ENCODE measurements around the gene SCN11A. TPM values are rescaled to one million over a fixed set of nuclear protein-coding genes. Genes with fewer than 3 reads are reported as not detected.

The SCN11A gene
- under 1 TPM; 0.22 to 0.44 TPM for total RNA-seq

DNA sequence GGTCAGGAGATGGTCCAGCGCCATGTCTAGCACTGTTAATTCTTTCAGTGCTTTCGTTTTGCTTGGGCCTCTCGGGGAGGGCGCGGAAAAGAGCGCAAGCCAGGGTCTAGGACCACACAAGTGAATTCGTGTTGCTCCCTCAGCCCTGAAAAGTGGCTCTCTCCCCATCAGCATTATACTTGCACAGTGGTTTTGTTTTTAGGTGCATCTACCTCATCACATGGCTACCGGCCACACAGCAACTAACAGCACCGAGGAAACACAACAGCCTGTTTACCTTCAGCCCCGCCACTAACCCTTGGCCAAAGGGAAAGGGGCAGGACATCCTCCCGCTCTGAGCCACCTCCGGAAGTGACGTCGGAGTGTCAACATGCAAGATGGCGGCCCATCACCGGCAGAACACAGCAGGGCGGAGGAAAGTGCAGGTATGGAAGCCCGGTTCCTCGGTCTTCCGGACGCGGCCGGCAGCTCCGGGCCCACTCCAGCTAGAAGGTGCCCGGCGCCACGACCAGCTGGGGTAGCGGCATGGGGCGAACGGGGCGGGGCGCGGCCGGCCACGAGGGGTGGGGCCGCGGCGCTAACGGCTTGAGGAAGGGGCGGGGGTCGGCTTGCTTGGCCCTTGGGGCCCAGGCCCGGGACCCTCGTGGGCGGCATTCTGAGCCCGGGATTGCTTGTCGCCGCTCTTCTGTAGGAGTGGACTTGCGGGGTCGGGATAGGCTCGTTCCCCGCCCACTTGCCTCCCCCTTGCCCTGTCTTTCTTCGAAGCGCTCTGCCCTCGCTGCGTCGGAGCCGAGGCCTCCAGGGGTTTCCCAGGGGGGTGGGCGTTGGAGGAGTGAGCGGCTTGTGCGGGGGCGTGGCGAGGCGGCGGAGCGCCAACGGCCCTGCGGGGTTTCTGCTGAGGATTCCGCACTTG is at the start of gene SCN11A, which contains the start of gene WDR48:
TSS of gene SCN11A (minus strand) at position 296 of the 913 bp plus-strand sequence. CDS start 101,582 bp downstream, outside the sequence.
TSS of gene WDR48 (plus strand) at position 368 of the 913 bp plus-strand sequence. CDS start at position 378, 10 bp downstream.
- no peaks in the 10 kb centered on the region for H3K9me3 Mint-ChIP-seq
- H3K27me3 Mint-ChIP-seq (ENCODE audit: low read depth), result no peaks in the 10 kb centered on the region
- DNase-seq (peak; percentile 94 to 95), ATAC-seq (replicated peaks in 1 of 2) (peak; percentile 96 to 98)
- peak within 1 kb of the TSS; percentile 92 to 93 for H3K4me3 Mint-ChIP-seq
- peaks cover 4 to 6% of the 10 kb centered on the region in 2 donors for H3K36me3 Mint-ChIP-seq (ENCODE audit: insufficient read depth in 2 of 2)
- peaks cover 55% of the 10 kb centered on the region for H3K4me1 Mint-ChIP-seq (ENCODE audit: low read depth)
- H3K27ac Mint-ChIP-seq, result peak within 1 kb of the TSS; percentile 97

GRCh38 chr3:39101022-39101689 is 49.4 kb upstream of the SCN11A start:
- ATAC-seq (replicated peaks in 1 of 2) (peak; percentile 68 to 75), DNase-seq (peak; percentile 53 to 55)
- peak overlapping the region; percentile 66 for H3K27ac Mint-ChIP-seq
- H3K4me1 Mint-ChIP-seq (ENCODE audit: low read depth), result peaks cover 15% of the 10 kb centered on the region
- H3K4me3 Mint-ChIP-seq, result no peak overlapping the region
- no peaks in the 10 kb centered on the region for H3K36me3 Mint-ChIP-seq (ENCODE audit: insufficient read depth in 2 of 2)
- no peaks in the 10 kb centered on the region for H3K9me3 Mint-ChIP-seq
- H3K27me3 Mint-ChIP-seq (ENCODE audit: low read depth), result no peaks in the 10 kb centered on the region

DNA sequence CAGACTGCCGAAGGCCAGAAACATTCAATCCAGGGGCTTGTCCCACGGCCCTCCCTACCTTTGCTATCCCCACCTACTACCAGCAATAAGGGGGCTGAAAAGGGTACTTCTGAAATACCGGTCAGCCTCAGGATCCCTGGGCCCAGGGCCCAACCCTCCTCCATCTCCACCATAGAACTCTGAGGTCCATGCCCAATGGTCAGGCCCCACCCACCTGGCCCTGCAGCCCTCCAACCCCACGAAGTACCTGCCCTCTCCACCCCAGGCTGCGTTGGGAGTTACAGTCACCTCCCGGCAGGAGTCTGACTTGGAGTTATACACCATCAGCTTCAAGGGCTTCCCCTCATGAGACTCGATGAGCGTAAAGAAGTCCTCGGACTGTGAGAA is 48.7 kb upstream of the SCN11A start:
- peaks cover 9% of the 10 kb centered on the region for H3K4me1 Mint-ChIP-seq (ENCODE audit: low read depth)
- H3K36me3 Mint-ChIP-seq (ENCODE audit: insufficient read depth in 2 of 2), result no peaks in the 10 kb centered on the region
- no peaks in the 10 kb centered on the region for H3K9me3 Mint-ChIP-seq
- ATAC-seq (replicated peaks in 1 of 2), result no peak
- no peaks in the 10 kb centered on the region for H3K27me3 Mint-ChIP-seq (ENCODE audit: low read depth)
- no peak for DNase-seq
- H3K27ac Mint-ChIP-seq, result no peak overlapping the region
- no peak overlapping the region for H3K4me3 Mint-ChIP-seq

- H3K4me1 Mint-ChIP-seq (ENCODE audit: low read depth), result peaks cover 3% of the 10 kb centered on the region
- no peaks in the 10 kb centered on the region for H3K27me3 Mint-ChIP-seq (ENCODE audit: low read depth)
- no peak overlapping the region for H3K4me3 Mint-ChIP-seq
- H3K36me3 Mint-ChIP-seq (ENCODE audit: insufficient read depth in 2 of 2), result no peaks in the 10 kb centered on the region
- no peaks in the 10 kb centered on the region for H3K9me3 Mint-ChIP-seq
- no peak for ATAC-seq (replicated peaks in 1 of 2)
- no peak for DNase-seq
- peak overlapping the region; percentile 24 for H3K27ac Mint-ChIP-seq
Measured at GRCh38 chr3:39099738-39100499, 48.2 kb upstream of the SCN11A start.

DNA sequence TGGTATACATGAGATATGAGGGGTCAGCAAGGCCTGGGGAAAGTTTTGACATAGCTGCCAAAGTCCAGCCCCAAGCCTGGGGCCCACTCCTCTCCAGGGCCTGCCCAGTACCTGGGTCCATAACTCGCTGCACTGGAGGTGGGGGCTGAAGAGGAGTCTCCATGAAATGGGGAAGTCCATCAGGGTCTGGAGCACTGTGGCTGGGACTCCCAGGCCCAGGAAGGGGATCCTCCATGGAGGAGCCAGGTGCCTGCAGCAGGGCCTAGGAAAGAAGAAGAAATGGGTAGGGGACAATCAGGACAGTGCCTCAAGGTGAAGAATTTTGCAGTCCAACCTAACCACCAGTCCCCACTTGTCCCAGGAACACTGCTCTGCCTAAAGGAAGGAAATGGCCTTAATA is 47.5 kb upstream of the SCN11A start:
- Mint-ChIP-seq H3K27me3 (ENCODE audit: low read depth) (no peaks in the 10 kb centered on the region), H3K4me3 (no peak overlapping the region), H3K9me3 (no peaks in the 10 kb centered on the region), H3K4me1 (ENCODE audit: low read depth) (no peaks in the 10 kb centered on the region), H3K36me3 (ENCODE audit: insufficient read depth in 2 of 2) (no peaks in the 10 kb centered on the region), H3K27ac (no peak overlapping the region)
- DNase-seq (no peak), ATAC-seq (replicated peaks in 1 of 2) (no peak)

- DNase-seq (no peak), ATAC-seq (replicated peaks in 1 of 2) (no peak)
- H3K9me3 Mint-ChIP-seq, result no peaks in the 10 kb centered on the region
- H3K36me3 Mint-ChIP-seq (ENCODE audit: insufficient read depth in 2 of 2), result peaks cover 4 to 5% of the 10 kb centered on the region in 2 donors
- H3K4me3 Mint-ChIP-seq, result no peak overlapping the region
- no peaks in the 10 kb centered on the region for H3K27me3 Mint-ChIP-seq (ENCODE audit: low read depth)
- no peaks in the 10 kb centered on the region for H3K4me1 Mint-ChIP-seq (ENCODE audit: low read depth)
- no peak overlapping the region for H3K27ac Mint-ChIP-seq
Measured at GRCh38 chr3:39098473-39099000, 46.8 kb upstream of the SCN11A start.

DNA sequence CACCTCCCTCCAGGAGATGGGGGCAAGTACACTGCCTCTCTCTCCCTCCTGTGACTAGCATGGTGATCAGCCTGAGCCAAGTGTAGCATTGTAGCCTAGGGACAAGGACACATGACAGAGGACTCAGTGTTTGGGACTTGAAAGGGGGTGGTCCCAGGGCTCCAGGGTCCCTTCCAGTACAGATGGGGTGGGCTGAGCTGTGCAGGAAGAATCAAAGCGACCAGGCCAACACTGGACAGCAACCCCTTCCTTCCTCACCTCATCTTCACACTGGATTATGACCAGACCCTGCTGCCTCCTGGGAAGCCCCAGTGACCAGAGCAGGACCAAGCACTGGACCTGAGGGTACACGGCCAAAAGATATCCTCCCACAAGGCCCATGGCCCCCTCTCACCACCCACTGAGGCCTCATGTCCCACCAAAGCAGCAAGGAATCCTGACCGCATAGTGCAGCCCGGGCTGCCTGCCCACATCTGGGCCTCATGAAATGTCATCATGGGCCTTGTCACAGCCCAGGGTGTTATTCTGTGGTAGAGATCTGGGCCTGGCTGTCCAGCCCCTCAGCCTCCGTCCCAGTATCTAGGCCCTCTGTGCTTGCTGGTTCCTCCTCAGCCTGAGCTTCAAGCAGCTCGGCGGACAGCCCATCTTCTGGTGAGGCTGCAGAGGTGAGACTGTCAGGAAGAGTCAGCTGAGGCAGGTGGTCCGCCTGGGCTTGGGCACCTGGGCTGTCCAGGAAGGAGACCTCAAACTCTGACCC is 46.1 kb upstream of the SCN11A start:
- no peaks in the 10 kb centered on the region for H3K4me1 Mint-ChIP-seq (ENCODE audit: low read depth)
- H3K4me3 Mint-ChIP-seq, result no peak overlapping the region
- DNase-seq (no peak), ATAC-seq (replicated peaks in 1 of 2) (no peak)
- H3K36me3 Mint-ChIP-seq (ENCODE audit: insufficient read depth in 2 of 2), result peaks cover 4 to 5% of the 10 kb centered on the region in 2 donors
- no peak overlapping the region for H3K27ac Mint-ChIP-seq
- H3K27me3 Mint-ChIP-seq (ENCODE audit: low read depth), result no peaks in the 10 kb centered on the region
- no peaks in the 10 kb centered on the region for H3K9me3 Mint-ChIP-seq

DNA sequence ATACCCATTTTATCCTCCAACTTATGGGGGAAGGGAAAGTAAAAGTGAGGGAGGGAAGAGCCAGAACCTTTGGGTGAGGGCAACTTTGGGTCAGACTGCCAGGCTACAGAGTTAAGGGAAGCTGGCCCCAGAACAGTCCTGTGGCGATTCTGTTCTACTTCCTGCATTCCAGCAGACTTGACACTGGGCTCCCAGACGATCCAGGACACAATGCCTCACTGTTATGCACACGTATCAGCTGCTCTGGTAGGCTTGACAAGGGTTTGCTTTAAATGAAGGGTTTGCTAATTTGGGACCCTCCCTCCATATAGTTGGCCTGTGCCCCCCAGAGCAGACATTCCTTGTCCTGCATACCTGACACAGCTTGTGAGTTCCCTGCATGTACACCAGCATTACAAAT is 45.0 kb upstream of the SCN11A start:
- Mint-ChIP-seq H3K27ac (no peak overlapping the region), H3K36me3 (ENCODE audit: insufficient read depth in 2 of 2) (peaks cover 7% of the 10 kb centered on the region in 2 donors), H3K4me3 (no peak overlapping the region), H3K9me3 (no peaks in the 10 kb centered on the region), H3K4me1 (ENCODE audit: low read depth) (no peaks in the 10 kb centered on the region), H3K27me3 (ENCODE audit: low read depth) (no peaks in the 10 kb centered on the region)
- ATAC-seq (replicated peaks in 1 of 2) (no peak), DNase-seq (no peak)

GRCh38 chr3:39095778-39096177 is 44.0 kb upstream of the SCN11A start:
- Mint-ChIP-seq H3K27ac (no peak overlapping the region), H3K36me3 (ENCODE audit: insufficient read depth in 2 of 2) (peaks cover 7 to 8% of the 10 kb centered on the region in 2 donors)
- ATAC-seq (replicated peaks in 1 of 2), result no peak

DNA sequence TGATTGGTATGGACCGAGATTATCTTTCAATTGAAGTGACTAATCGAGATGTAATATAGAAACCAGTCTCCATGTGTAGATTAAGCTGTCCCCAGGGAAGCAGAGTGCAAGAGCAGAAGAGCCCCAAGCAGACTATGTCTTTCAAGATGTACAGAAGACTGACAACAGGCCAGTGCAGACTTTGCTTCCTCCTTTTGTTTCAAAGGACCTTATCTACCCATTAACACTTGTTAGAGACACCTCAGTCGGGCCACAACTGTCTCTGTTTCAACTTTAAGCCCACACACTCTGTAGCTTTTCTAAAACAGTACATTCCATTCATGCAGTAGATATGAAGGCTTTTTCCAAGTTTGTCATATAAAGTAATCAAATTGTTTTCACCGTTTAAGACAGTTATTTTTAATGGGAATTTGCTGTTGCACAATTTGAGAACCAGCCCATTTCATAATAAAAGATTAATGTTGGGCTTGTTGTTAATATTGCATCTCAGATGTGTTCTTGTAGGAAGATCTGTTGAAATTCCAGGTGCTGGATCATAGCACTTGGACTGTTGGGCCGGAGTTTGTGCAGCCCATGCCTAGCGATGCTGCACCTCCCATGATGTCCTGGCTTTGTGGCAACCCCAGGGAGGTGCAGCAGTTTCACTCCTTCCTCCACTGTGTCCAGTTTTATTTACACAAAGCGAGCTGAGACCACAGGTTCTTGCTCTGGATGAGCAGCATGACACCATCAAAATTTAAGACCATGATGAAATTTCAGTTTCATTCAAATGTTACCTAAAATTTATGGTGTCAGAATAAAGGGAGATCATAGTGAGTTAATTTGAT is 43.3 kb upstream of the SCN11A start:
- ATAC-seq (replicated peaks in 1 of 2), result no peak
- Mint-ChIP-seq H3K4me3 (no peak overlapping the region), H3K27me3 (ENCODE audit: low read depth) (no peaks in the 10 kb centered on the region), H3K36me3 (ENCODE audit: insufficient read depth in 2 of 2) (peaks cover 7 to 8% of the 10 kb centered on the region in 2 donors), H3K9me3 (no peaks in the 10 kb centered on the region), H3K4me1 (ENCODE audit: low read depth) (no peaks in the 10 kb centered on the region), H3K27ac (no peak overlapping the region)
- no peak for DNase-seq

More at GRCh38 chr3:39095778-39096177, 44.0 kb upstream of the SCN11A start:
- no peaks in the 10 kb centered on the region for H3K4me1 Mint-ChIP-seq (ENCODE audit: low read depth)
- H3K27me3 Mint-ChIP-seq (ENCODE audit: low read depth), result no peaks in the 10 kb centered on the region
- H3K4me3 Mint-ChIP-seq, result no peak overlapping the region
- H3K9me3 Mint-ChIP-seq, result no peaks in the 10 kb centered on the region
- DNase-seq, result no peak

GRCh38 chr3:39090922-39091321 is 39.2 kb upstream of the SCN11A start:
- DNase-seq, result no peak
- H3K9me3 Mint-ChIP-seq, result no peaks in the 10 kb centered on the region
- no peak overlapping the region for H3K4me3 Mint-ChIP-seq
- H3K36me3 Mint-ChIP-seq (ENCODE audit: insufficient read depth in 2 of 2), result peaks cover 9 to 12% of the 10 kb centered on the region in 2 donors
- peak; percentile 40 to 54 for ATAC-seq (replicated peaks in 1 of 2)
- no peaks in the 10 kb centered on the region for H3K27me3 Mint-ChIP-seq (ENCODE audit: low read depth)
- no peaks in the 10 kb centered on the region for H3K4me1 Mint-ChIP-seq (ENCODE audit: low read depth)
- H3K27ac Mint-ChIP-seq, result peak overlapping the region; percentile 79

All from activated T-cell treated with anti-CD3 and anti-CD28 coated beads, Interleukin-2, amount 50 U/mL, for 72 hours (primary cell).